Prostate gland (tissue), 2 donors: Measurements from ENCODE around the gene FAF2. TPM values are rescaled to one million over a fixed set of nuclear protein-coding genes. Genes with fewer than 3 reads are reported as not detected.
"Not testable (repeated sequence)": the region's sequence is repeated elsewhere in the genome, so short reads cannot be mapped to it uniquely, and the experiment has no call there.

Experiments
- DNase-seq: peaks from one replicate; pipeline ENCODE4 v3.0.0-alpha.2; 2019; ENCODE audit warnings: low spot score
- H3K27ac ChIP-seq, 2 donors: fragments of 200-600 bp; sonication (generic); 2 replicates each; pipeline ENCODE4 v1.5.1; 2017 to 2019
- H3K27me3 ChIP-seq: fragments of 200-600 bp; sonication (generic); replicated peaks from 2 replicates; pipeline ENCODE4 v1.5.1; 2019; ENCODE audit not compliant: insufficient read depth
- H3K36me3 ChIP-seq, 2 donors: fragments of 200-600 bp; sonication (generic); 1 replicate in 1 of 2; 2 replicates in 1 of 2; pipeline versions ENCODE4 v1.5.1 to v1.8.1; 2017 to 2019
- H3K4me1 ChIP-seq: fragments of 200-600 bp; sonication (generic); replicated peaks from 2 replicates; pipeline ENCODE4 v1.5.1; 2019
- H3K4me3 ChIP-seq, 2 donors: fragments of 200-600 bp; sonication (generic); 2 replicates each; pipeline ENCODE4 v1.5.1; 2017 to 2019
- H3K9me3 ChIP-seq: fragments of 200-600 bp; sonication (generic); 2 replicates; pipeline ENCODE4 v1.5.1; 2017
- POLR2A ChIP-seq: fragments of 450-650 bp; IDR thresholded peaks from one replicate; pipeline ENCODE4 v1.6.1; 2016; ENCODE audit warnings: antibody characterized with exemption, mild to moderate bottlenecking
- POLR2AphosphoS5 ChIP-seq: sonication (generic); formaldehyde crosslinking; IDR thresholded peaks from one replicate; pipeline ENCODE4 v1.6.1; 2017; ENCODE audit warnings: antibody characterized with exemption
- WGBS: methylation state at CpG from one replicate; pipeline ENCODE4 v1.1.5; 2018; 5-methylcytosine and 5-hydroxymethylcytosine counted together
- intact Hi-C: fragments of 100-400 bp; cut with DNase I; formaldehyde crosslinking; loops from one replicate; pipeline ENCODE4 v1.14.2; 2022
- total RNA-seq, 2 donors: library from RNA; depleted of rRNA; stranded (reverse); fragments of >200 nt; gene quantifications; one replicate each; pipeline ENCODE4 v1.1.0, GENCODE V29; 2016
- TF ChIP-seq, protein P1 (sequence below), 4 experiments: fragments of 200-600 bp in 2 of 4; fragments of 450-650 bp in 2 of 4; sonication (generic) in 2 of 4; IDR thresholded peaks; 1 replicate in 3 of 4; 2 replicates in 1 of 4; pipeline ENCODE4 v1.5.1; 2016 to 2019; ENCODE audit warnings: antibody characterized with exemption in 4 of 4, mild to moderate bottlenecking in 2 of 4, moderate library complexity in 2 of 4

FAF2 gene
- total RNA-seq, 2 donors from 2014 or later = 36.8 to 43.5 TPM

DNA sequence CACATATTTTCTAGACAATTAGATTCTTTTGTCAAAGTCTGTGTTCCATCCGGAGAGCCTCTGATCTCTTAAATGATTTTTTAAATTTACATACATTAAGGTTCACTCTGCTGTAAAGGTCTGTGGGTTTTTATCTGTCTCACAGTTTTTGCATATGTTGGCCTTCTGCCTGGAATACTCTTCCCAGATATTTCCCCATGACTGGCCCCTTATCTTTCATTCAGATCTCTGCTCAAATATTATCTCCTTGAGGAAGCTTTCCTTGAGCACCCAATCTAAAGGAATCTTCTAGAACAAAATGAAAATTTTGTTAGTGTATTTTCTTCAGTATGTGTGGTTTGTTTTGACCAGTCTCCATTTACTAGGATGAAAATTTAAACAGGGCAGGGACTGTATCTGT is 26.3 kb downstream of the FAF2 start:
- WGBS = 69% methylated on average over 1 of the region's 1 CpG
- Histone ChIP-seq H3K9me3 (no peaks in the 10 kb centered on the region), H3K27ac (no peak overlapping the region), H3K4me3 (no peak overlapping the region), H3K4me1 (no peaks in the 10 kb centered on the region), H3K27me3 (no peaks in the 10 kb centered on the region), H3K36me3 (no peaks in the 10 kb centered on the region)
- intact Hi-C loops = no loop called here
- TF ChIP-seq, protein P1, sequence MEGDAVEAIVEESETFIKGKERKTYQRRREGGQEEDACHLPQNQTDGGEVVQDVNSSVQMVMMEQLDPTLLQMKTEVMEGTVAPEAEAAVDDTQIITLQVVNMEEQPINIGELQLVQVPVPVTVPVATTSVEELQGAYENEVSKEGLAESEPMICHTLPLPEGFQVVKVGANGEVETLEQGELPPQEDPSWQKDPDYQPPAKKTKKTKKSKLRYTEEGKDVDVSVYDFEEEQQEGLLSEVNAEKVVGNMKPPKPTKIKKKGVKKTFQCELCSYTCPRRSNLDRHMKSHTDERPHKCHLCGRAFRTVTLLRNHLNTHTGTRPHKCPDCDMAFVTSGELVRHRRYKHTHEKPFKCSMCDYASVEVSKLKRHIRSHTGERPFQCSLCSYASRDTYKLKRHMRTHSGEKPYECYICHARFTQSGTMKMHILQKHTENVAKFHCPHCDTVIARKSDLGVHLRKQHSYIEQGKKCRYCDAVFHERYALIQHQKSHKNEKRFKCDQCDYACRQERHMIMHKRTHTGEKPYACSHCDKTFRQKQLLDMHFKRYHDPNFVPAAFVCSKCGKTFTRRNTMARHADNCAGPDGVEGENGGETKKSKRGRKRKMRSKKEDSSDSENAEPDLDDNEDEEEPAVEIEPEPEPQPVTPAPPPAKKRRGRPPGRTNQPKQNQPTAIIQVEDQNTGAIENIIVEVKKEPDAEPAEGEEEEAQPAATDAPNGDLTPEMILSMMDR (IDR thresholded peaks at IDR 0.05) = no peak
- no peak for TF ChIP-seq POLR2A
- TF ChIP-seq POLR2AphosphoS5 = no peak
- no peak for DNase-seq

DNA sequence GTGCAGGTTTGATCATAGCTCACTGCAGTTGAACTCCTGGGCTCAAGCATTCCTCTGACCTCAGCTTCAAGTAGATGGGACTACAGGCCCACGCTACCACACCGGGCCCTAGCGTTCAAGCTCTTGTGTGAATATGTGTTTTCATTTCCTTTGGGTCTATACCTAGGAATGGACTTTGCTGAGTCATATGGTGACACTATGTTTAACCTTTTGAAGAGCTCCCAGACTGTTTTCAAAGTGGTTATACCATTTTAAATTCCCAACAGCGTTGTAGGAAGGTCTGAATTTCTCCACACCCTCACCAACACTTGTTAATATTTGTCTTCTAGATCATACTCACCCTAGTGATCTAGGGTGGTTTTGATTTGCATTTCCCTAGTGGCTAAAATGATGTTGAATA is 33.5 kb downstream of the FAF2 start:
- H3K4me3 ChIP-seq = no peak overlapping the region
- H3K36me3 ChIP-seq = no peaks in the 10 kb centered on the region
- H3K27me3 ChIP-seq = no peaks in the 10 kb centered on the region
- intact Hi-C loops = no loop called here
- TF ChIP-seq POLR2AphosphoS5 (no peak), POLR2A (no peak)
- TF ChIP-seq, protein P1 (IDR thresholded peaks at IDR 0.05) = no peak
- no peak overlapping the region for H3K27ac ChIP-seq
- no peak for DNase-seq
- WGBS = 97% methylated on average over 4 of the region's 4 CpGs
- no peaks in the 10 kb centered on the region for H3K4me1 ChIP-seq
- no peaks in the 10 kb centered on the region for H3K9me3 ChIP-seq

DNA sequence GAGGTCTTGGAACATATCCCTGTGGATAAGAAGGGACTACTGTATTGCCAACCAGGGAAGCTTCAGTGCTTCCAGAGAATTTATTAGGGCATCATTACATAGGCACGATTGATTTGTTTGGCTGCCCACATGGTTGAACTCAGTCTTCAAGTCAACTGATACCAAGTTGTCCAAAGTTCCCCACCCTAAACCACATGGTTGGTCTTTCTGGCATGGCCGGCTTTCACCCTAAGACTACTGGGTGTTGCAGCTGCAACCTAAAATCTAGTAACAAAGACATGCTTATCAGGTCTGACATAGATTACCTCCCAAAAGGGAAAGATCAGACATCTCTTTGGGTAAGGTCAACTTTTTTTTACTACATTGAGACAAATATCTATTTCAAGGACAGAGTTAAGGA is 37.0 kb downstream of the FAF2 start:
- no peaks in the 10 kb centered on the region for H3K4me1 ChIP-seq
- TF ChIP-seq, protein P1 (IDR thresholded peaks at IDR 0.05) = no peak
- TF ChIP-seq POLR2AphosphoS5 (no peak), POLR2A (no peak)
- no peaks in the 10 kb centered on the region for H3K36me3 ChIP-seq
- no peaks in the 10 kb centered on the region for H3K9me3 ChIP-seq
- DNase-seq = no peak
- intact Hi-C loops = no loop called here
- no peak overlapping the region for H3K4me3 ChIP-seq
- H3K27me3 ChIP-seq = no peaks in the 10 kb centered on the region
- no peak overlapping the region for H3K27ac ChIP-seq
- WGBS = 75% methylated on average over 2 of the region's 2 CpGs

DNA sequence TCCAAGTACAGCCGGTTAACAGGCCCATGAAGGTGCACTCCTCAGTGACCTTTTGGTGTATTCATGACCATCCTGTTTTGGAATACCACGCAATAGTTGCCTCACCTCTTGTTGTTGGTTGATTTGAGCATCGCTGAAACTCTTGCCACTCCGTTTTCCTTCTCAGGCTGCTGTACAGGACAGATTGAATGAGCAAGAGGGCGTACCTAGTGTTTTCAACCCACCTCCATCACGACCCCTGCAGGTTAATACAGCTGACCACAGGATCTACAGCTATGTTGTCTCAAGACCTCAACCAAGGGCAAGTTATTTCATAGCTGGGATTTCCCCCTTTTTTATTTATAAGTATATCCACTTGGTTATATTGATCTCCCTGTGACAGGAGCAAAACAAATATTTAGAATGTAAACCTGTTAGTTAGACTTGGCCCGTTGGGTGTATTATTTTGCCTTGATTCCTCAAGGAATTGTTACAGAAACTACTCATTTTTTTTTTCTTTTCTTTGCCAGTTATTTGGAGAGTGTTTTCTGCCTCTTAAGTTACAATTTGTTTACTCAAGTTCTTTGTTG is 38.1 kb downstream of the FAF2 start:
- TF ChIP-seq POLR2AphosphoS5 (no peak), POLR2A (no peak)
- TF ChIP-seq, protein P1 (IDR thresholded peaks at IDR 0.05) = no peak
- Histone ChIP-seq H3K36me3 (no peaks in the 10 kb centered on the region), H3K4me1 (no peaks in the 10 kb centered on the region), H3K27me3 (no peaks in the 10 kb centered on the region), H3K4me3 (no peak overlapping the region), H3K27ac (no peak overlapping the region), H3K9me3 (no peaks in the 10 kb centered on the region)
- whole genome bisulfite sequencing = 74% methylated on average over 7 of the region's 7 CpGs
- intact Hi-C loops = no loop called here
- DNase-seq = no peak

DNA sequence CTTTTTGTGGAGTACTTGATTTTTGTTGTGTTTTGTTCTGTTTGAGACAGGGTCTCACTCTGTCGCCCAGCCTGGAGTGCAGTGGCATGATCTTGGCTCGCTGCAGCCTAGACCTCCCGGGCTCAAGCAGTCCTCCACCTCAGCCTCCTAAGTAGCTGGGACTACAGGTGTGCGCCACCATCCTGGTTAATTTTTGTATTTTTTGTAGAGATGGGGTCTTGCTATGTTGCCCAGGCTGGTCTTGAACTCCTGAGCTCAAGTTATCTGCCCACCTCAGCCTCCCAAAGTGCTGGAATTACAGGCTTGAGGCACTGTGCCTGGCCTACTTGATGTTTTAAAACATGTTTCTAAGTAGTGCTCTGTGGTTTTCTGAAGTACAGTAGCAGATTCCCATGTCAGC is 39.0 kb downstream of the FAF2 start:
- 98% methylated on average over 4 of the region's 4 CpGs for WGBS

More for the DNA sequence above, 39.0 kb downstream of the FAF2 start:
- H3K27ac ChIP-seq, intact Hi-C loops, DNase-seq, H3K27me3 ChIP-seq, H3K9me3 ChIP-seq, H3K4me1 ChIP-seq, H3K4me3 ChIP-seq, H3K36me3 ChIP-seq: not testable (repeated sequence)
